ENCODE measurements around the gene SCN5A. TPM values are rescaled to one million over a fixed set of nuclear protein-coding genes. Genes with fewer than 3 reads are reported as not detected.

Gene SCN5A
- total and polyA plus RNA-seq, 7 donors = under 0.01 to 1.9 (median 0.51) TPM

DNA sequence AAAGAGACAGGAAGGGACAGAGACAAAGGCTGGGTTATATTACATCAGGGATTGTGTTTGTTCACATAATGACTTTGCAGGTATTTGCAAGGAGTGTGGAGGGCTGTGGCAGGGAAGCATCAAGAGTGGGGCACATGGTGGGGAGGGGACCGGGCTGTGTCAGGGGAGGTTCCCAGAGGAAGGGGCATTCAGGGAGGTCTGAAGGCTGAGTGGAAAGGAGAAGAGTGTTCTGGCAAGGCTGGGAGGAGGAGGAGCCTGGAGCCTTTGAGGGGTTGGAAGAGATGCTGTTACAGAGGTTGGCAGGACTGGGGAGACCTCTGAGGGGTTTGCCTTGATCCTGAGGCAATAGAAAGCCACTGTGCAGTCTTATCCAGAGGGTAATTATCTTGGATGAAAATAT, 103.9 kb downstream of the SCN5A start:
- 59 to 73% methylated on average over 1 of the region's 1 CpG for WGBS, 2 donors
- TF ChIP-seq EP300 (IDR thresholded peaks at IDR 0.05) (no peak), POLR2AphosphoS5 (IDR thresholded peaks at IDR 0.05) (no peak), POLR2A (IDR thresholded peaks at IDR 0.05) (no peak), CTCF (IDR thresholded peaks at IDR 0.05) (no peak)
- Histone ChIP-seq H3K4me1 (no peaks in the 10 kb centered on the region), H3K27me3 (no peaks in the 10 kb centered on the region), H3K36me3 (no peaks in the 10 kb centered on the region), H3K4me3 (no peak overlapping the region), H3K9me3 (no peaks in the 10 kb centered on the region), H3K27ac (no peak overlapping the region)
- no peak for DNase-seq
- intact Hi-C loops (cut with DNase I) = no loop called here

DNA sequence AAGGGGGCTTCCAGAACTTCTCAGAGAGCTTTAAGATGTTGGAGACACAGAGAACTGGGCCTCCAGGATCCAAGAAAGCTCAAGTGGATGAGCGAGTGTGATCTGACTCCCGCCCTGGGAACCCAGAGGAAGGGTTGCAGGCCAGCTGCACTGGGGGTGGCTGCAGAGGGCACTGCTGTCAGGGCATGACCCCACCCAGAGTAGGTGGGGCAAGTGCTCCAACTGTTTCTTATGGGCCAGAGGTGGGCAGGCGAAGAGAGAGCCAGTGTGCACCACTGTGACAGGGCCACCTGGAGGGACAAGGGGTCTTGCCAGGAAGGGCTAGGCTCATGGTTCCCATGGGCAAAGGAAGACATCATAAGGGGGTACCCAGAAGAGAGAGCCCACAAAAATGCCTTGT, 104.6 kb downstream of the SCN5A start:
- Histone ChIP-seq H3K4me1 (no peaks in the 10 kb centered on the region), H3K4me3 (no peak overlapping the region), H3K27ac (no peak overlapping the region), H3K36me3 (no peaks in the 10 kb centered on the region), H3K27me3 (no peaks in the 10 kb centered on the region), H3K9me3 (no peaks in the 10 kb centered on the region)
- DNase-seq = no peak
- 87 to 92% methylated on average over 3 of the region's 3 CpGs for WGBS, 2 donors
- no peak for TF ChIP-seq CTCF (IDR thresholded peaks at IDR 0.05)
- no peak for TF ChIP-seq POLR2A (IDR thresholded peaks at IDR 0.05)
- no peak for TF ChIP-seq EP300 (IDR thresholded peaks at IDR 0.05)
- no peak for TF ChIP-seq POLR2AphosphoS5 (IDR thresholded peaks at IDR 0.05)
- intact Hi-C loops (cut with DNase I) = no loop called here

DNA sequence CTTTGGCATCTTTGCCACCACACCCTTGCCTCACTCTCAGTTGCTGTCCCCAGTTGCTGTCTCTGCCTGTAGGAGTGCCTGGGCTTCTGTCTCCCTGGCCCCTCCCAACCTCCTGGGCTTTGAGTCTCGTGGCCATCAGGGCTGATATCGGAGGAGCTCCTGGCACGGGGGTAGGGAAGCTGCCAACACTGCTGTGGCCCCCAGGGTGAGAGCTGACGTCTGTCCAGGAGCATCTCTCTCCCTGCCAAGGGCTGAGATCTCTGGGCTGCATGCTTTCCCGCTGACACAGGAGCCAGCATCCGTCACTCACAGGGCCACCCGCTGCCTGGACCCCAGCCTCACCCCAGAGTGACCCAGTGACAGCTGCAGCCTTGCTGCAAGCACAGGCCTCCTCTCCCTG, 105.9 kb downstream of the SCN5A start:
- no peak for TF ChIP-seq POLR2AphosphoS5 (IDR thresholded peaks at IDR 0.05)
- TF ChIP-seq EP300 (IDR thresholded peaks at IDR 0.05) = no peak
- TF ChIP-seq CTCF (IDR thresholded peaks at IDR 0.05) = no peak
- TF ChIP-seq POLR2A (IDR thresholded peaks at IDR 0.05) = no peak
- no peak overlapping the region for H3K27ac ChIP-seq
- H3K36me3 ChIP-seq = no peaks in the 10 kb centered on the region
- no peaks in the 10 kb centered on the region for H3K27me3 ChIP-seq
- DNase-seq = no peak
- intact Hi-C loops (cut with DNase I) = no loop called here
- H3K4me3 ChIP-seq = no peak overlapping the region
- WGBS, 2 donors = 62 to 82% methylated on average over 7 of the region's 7 CpGs
- H3K4me1 ChIP-seq = no peaks in the 10 kb centered on the region
- no peaks in the 10 kb centered on the region for H3K9me3 ChIP-seq

DNA sequence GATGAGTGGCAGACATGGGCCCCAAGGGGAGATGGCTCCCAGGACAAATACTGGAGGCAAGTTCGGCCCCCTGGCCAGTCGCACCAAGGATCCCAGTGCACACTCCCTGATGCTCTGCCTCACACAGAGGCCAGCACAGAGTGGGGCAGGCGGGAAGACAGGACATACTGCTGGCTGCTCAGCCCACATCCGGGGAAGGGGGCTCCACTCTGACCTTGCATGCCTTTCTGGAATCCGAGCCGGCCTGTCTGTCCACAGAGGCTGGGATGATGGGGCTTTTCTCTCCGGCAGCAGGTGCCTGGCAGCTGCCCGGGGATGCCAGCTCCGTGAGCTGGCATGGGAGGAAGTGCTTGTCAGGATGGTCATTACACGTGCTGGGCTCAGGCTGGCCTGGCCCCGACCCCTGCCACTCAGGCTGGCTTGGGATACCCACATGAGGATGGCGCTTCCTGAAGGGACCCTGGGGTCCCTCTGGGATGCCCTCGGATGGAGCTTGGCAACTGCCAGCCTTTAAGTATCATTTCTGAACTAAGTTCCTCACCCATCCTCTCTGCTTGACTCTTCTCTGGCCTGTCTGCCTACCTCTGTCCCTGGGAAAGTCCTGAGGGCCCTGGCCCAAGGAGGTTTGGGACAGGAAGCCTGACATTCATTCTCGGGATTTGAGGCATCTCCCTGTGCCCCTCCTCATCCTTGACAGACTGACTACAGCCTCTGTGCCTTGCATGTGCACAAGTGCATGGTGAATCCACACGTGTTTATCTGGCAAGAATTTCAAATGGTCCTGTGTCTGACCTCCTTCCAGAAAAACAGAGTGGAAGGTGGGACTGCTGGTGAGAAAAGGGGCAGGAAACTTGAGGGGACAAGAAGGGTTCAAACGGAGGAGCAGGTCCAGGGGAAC, 106.8 kb downstream of the SCN5A start:
- intact Hi-C loops (cut with DNase I) = no loop called here
- Histone ChIP-seq H3K27ac (no peak overlapping the region), H3K9me3 (no peaks in the 10 kb centered on the region), H3K36me3 (no peaks in the 10 kb centered on the region), H3K27me3 (no peaks in the 10 kb centered on the region), H3K4me3 (no peak overlapping the region), H3K4me1 (no peaks in the 10 kb centered on the region)
- TF ChIP-seq CTCF (IDR thresholded peaks at IDR 0.05) (no peak), POLR2A (IDR thresholded peaks at IDR 0.05) (no peak), POLR2AphosphoS5 (IDR thresholded peaks at IDR 0.05) (no peak), EP300 (IDR thresholded peaks at IDR 0.05) (no peak)
- WGBS, 2 donors = 63 to 72% methylated on average over 16 of the region's 16 CpGs
- no peak for DNase-seq
